ENCODE results near the gene PSMD13.
"Not testable (repeated sequence)": the region's sequence is repeated elsewhere in the genome, so short reads cannot be mapped to it uniquely, and the experiment has no call there.

Gene PSMD13

DNA sequence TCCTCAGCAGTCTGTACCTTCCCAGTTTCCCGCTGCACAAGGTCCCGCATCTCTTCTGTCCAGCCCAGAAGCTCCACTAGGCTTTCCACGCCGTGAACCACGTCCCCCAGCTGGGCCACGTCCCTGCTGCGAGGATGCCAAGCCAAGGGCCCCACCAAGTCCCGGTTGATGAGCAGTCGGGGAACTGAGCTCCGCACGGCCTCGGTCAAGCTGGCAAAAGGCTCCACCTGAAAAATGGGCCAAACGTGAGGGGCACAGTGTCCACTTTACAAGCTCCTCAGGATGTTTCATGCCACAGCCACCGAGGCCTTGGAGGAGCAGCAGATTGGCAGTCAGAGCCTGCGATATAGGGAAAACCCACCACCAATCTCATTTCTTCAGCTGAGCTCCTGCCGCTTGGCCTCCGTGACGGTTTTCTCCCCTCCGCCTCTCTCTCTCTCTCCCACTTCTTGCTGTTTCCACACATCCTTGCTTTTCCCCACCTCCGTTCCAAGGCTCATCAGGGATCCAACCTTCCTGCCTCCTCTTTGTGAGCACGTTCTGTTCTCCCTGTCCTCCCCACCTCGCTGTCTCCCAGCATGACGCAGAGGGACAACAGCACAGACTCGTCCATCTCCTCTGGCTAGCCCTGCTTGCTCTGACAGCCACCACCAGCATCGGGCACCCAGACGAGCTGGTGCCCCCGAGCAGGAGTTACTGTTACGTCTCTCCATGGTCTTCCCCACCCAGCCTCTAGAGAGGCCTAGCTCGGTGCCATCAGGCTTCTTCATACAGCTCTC is 17.8 kb upstream of the PSMD13 start:
- TF ChIP-seq POLR2A (IDR thresholded peaks at IDR 0.05; ENCODE audit: low read depth, low read length): no peak
- no peak for FAIRE-seq
- DNase-seq (ENCODE audit: insufficient read length, low spot score): no peak

DNA sequence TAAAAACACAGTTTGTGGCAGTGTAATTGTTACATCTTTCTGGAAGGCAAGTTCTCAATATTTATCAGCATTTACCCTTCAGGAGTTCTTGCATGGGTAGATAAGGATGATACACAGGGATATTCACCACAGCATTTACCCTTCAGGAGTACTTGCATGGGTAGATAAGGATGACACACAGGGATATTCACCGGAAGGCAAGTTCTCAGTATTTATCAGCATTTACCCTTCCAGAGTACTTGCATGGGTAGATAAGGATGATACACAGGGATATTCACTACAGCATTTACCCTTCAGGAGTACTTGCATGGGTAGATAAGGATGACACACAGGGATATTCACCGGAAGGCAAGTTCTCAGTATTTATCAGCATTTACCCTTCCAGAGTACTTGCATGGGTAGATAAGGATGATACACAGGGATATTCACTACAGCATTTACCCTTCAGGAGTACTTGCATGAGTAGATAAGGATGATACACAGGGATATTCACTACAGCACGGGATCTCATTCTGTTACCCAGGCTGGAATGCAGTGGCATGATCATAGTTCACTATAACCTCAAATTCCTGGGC is 16.0 kb upstream of the PSMD13 start:
- FAIRE-seq; DNase-seq (ENCODE audit: insufficient read length, low spot score): not testable (repeated sequence)

DNA sequence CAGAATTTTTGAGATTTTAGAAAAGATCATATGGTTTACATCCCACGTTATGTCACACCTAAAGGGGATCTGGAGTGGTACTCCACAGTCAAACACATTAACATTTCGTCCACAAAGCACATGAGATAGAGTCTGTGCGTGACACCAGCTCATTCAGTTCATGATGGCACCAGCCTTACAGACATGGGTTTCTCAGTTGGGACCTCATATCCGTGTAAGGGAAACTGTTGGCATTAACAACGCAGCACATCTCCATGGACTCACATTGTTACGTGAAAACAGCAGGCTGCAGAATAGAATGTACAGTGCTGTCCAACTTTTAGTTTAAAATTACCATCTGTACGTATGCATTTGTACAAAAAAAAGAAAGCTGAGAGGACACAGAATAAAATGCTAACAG is 15.2 kb upstream of the PSMD13 start:
- no peak for DNase-seq (ENCODE audit: insufficient read length, low spot score)
- FAIRE-seq: no peak
- no peak for TF ChIP-seq POLR2A (IDR thresholded peaks at IDR 0.05; ENCODE audit: low read depth, low read length)

DNA sequence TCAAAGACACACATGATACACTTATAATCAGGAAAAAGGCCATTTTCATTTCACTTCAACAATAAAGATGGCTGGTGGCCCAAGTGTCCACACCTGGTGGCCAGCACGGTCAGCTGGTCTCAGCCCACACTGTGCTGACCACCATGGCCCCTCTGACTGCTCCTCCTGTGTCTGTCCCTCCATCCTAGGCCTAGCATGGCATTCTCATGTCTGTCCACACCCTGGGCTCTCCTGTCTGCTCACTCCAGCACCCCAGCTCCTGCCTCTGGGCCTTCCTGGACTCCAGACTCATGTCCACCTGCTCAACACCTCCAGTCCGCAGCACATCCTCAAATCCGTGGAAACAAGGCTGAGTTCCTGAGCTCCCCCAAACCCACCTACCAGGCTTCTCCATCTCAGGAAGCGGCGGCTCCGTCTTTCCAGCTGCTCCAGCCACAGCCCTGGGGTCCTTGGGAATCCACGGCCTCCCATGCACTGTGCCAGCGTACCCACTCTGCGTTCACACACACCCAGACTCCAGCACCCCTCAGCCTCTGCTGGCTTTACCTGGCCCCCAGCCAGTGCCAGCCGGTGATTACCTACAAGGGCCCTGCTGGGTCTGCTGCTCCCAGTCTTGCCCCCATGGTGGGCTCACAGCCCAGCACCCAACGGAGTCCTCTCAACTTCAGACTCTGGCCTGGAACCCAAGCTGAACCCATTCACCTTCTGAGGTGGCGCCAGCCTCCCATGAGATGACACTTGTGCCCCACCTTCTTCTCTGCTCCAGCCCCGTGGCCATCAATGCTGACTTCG is 14.6 kb upstream of the PSMD13 start:
- DNase-seq (ENCODE audit: insufficient read length, low spot score) (no peak), FAIRE-seq (no peak)
- no peak for TF ChIP-seq POLR2A (IDR thresholded peaks at IDR 0.05; ENCODE audit: low read depth, low read length)

DNA sequence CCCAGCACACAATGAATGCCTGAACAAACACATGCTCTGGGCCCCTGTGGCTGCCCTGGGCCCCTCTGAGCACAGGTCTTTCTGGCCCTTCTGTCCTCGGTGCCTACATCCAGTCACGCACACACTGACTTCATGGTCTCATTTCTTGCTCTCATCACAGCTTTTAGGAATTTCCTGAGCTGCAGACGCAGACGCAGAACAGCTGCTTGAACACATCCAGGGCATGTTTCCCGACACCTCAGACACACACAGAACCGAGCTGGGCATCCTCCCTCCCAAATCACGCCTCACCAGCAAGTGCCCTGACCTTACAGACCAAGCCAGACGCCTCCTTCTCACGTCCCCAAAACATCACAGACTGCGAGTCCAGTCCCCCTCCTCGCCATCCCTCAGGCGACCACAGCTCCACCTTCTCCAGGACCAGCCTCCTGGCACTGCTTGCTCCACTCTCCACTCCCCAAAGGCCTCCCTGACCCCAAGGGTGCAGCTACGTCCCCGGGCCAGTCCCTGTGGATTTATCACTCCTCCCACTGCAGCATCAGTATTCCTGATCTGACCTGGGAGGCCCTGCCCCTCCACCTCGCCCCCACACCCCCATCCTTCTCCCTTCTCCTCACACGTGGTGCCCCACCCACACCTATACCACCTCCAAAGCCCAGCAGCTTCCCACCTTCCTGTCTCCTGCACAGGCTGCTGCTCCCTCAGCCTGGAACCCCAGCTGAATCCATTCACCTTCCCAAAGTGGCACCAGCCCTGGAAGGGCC is 13.6 kb upstream of the PSMD13 start:
- FAIRE-seq: no peak
- DNase-seq (ENCODE audit: insufficient read length, low spot score): no peak
- TF ChIP-seq POLR2A (IDR thresholded peaks at IDR 0.05; ENCODE audit: low read depth, low read length): no peak

DNA sequence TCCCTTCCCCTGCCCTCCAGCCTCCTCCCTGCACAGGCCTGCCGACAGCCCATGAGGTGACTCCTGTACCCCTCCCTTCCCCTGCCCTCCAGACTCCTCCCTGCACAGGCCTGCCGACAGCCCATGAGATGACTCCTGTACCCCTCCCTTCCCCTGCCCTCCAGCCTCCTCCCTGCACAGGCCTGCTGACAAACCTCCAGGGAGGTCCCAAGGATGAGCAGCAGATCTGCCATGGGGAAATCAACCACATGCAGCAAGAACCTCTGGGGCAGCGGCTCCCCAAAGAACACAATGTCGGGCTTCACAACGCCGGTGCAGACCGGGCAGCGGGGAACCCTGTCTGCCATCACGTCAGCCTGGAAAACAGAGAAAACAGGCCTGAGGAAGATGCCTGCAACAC is 12.9 kb upstream of the PSMD13 start:
- no peak for TF ChIP-seq POLR2A (IDR thresholded peaks at IDR 0.05; ENCODE audit: low read depth, low read length)

DNA sequence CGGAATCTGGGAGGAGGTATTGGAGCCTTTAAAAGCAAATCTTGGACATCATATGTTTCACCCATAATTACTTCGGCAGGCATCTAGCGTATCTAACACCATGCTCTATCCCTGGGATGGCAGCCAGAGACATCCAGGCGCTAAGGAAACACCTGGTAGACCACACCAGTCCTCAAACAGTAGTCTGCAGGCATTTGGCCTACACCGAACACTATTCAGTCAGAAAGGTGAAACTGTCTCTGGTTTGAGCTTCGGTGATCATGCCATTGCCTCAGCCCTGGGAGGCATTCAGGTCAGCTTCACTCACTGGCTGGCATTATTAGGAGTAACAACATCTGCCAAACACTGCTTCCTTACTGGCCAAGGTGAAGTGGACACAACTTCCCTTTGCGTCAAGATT is 12.4 kb upstream of the PSMD13 start:
- FAIRE-seq (no peak), DNase-seq (ENCODE audit: insufficient read length, low spot score) (no peak)
- no peak for TF ChIP-seq POLR2A (IDR thresholded peaks at IDR 0.05; ENCODE audit: low read depth, low read length)

More for the DNA sequence above, 12.9 kb upstream of the PSMD13 start:
- DNase-seq (ENCODE audit: insufficient read length, low spot score): no peak
- FAIRE-seq: no peak

DNA sequence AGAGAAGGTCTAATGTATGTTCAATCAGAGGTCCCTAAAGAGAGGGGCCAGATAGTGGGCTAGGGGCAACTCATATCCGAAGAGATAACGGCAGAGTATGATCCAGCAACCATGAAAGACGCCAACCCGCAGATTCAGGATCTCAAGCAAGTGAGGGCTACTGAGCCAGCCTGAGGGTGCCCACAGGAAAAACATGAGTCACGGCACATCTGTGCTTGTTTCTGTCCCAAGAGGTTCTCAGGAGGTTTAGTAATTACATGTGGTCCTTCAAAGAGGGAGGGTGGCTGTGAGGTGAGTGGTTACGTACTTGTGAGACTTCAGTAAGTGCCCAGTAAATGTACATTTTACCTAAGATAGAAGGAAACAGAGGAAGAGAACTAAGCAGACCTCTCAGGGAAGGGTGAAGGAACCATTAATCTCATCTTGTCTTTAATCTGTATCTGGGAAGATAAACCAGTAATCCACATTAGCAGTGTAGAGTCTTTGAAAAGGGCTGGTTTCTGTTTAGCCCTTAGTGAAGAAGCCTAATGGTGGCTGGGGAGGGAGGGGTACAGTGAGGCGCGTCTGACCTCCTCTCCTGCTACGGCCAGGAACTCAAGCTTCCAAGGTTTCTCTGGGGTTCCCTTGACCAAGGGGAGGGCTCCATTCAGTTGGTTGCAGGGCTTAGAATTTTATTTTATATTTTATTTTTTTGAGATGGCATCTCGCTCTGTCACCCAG is 10.9 kb upstream of the PSMD13 start:
- FAIRE-seq: no peak
- no peak for DNase-seq (ENCODE audit: insufficient read length, low spot score)

DNA sequence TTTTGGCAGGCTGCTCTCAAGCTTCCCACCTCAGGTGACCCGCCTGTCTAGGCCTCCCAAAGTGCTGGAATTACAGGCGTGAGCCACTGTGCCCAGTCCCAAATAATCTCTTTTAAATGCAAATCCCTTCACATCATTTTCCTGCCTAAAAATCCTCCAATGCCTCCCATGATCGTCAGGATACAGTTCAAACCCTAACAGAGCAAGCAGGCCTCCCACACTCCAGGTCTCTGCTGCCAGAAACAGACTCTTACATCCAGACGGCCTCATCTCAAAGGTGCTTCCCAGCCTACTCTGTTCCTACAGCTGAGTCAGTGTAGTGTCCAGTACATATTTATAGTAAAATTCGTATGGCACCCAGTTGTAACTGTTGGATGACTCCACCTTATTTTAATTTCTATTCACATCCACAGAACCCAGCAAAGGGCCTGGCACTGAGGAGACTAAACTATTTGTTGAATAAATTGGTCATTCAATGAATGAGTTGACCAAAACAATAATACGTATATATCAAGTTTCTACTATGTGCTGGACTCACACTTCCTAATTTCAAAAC is 8.9 kb upstream of the PSMD13 start:
- FAIRE-seq: no peak
- DNase-seq (ENCODE audit: insufficient read length, low spot score): no peak
- no peak for TF ChIP-seq POLR2A (IDR thresholded peaks at IDR 0.05; ENCODE audit: low read depth, low read length)

More for the DNA sequence above, 10.9 kb upstream of the PSMD13 start:
- no peak for TF ChIP-seq POLR2A (IDR thresholded peaks at IDR 0.05; ENCODE audit: low read depth, low read length)

DNA sequence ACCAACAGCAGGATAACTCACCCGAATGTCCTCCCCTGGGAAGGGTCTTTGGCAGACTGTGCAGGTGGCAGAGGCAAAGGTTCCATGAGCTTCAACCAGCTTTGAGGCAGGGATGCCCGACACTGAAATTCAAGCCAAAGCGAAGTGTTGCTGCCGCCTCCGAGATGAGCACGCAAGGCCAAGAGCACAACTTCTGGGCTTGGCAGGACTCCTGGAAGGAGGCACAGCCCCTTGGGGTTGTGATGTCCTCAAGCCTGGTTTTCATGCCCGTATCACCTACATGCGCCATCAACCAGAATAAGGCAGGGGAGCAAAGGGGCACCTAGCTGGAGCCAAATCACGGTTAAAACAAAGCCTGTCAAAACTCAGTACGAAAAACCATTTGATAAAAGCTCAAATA is 6.3 kb upstream of the PSMD13 start:
- TF ChIP-seq POLR2A (IDR thresholded peaks at IDR 0.05; ENCODE audit: low read depth, low read length): no peak
- FAIRE-seq (no peak), DNase-seq (ENCODE audit: insufficient read length, low spot score) (no peak)

DNA sequence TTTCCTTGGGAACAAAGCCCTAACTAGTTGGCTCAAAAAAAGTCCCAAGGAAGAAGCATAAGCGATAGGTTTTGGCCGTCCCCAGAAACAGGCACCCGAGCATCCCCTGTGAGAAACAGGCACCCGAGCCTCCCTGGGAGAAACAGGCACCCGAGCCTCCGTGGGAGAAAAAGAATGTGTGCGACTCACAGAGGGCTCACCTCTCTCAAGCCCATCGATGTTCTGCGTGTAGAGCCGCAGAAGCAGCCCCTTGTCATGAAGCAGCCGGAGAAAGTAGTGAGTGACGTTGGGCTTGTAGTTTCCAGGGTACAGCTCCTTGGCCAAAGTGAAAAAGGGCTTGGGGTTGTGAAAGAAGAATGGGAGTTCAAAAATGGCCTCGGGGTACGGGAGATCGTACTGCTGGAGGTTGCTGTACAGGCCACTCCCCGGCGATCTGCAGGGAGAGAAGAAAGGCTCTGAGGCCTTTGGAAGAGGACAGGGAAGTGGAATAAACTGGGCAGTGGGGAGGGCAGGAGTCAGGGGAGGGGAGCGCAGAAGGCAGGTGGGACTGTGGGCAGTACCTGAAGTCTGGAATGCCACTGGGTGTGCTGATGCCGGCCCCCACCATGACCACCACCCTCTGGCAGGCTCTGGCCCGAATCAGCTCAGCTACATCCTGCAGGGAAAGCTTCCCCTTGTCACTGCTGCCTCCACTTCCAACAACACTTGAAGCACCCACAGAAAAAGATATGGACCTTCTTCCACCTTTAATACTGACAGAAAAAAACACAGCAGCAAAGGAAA is 3.8 kb upstream of the PSMD13 start:
- DNase-seq (ENCODE audit: insufficient read length, low spot score): no peak
- FAIRE-seq: no peak
- TF ChIP-seq POLR2A (IDR thresholded peaks at IDR 0.05; ENCODE audit: low read depth, low read length): no peak

DNA sequence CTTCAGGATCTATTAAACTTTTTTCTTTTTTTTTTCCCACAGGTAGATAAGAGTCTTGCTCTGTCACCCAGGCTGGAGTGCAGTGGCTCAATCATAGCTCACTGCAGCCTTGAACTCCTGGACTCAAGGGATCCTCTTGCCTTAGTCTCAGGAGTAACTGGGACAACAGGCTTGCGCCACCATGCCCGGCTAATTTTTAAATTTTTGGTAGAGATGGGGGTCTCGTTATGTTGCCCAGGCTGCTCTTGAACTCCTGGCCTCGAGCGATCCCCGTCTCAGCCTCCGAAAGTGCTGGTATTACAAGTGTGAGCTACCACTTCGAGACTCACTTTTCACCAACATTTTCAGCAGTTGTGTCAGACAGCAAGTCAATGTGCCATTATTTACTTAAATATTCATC is 1.6 kb upstream of the PSMD13 start:
- DNase-seq (ENCODE audit: insufficient read length, low spot score) (no peak), FAIRE-seq (no peak)
- no peak for TF ChIP-seq POLR2A (IDR thresholded peaks at IDR 0.05; ENCODE audit: low read depth, low read length)
